Measurements from ENCODE around the gene C1QTNF2. TPM values are rescaled to one million over a fixed set of nuclear protein-coding genes. Genes with fewer than 3 reads are reported as not detected.

The C1QTNF2 gene
- total RNA-seq, 2 experiments from 2014 or later = not detected

GRCh38 chr5:160356550-160357347 lies 13.7 kb downstream of the C1QTNF2 start:
- intact Hi-C loops (cut with micrococcal nuclease) = no loop called here
- Mint-ChIP-seq H3K27me3 (no peaks in the 10 kb centered on the region), H3K4me3 (no peak overlapping the region), H3K4me1 (ENCODE audit: low read depth) (no peaks in the 10 kb centered on the region), H3K9me3 (no peaks in the 10 kb centered on the region), H3K27ac (no peak overlapping the region), H3K36me3 (ENCODE audit: low read depth) (no peaks in the 10 kb centered on the region)
- TF ChIP-seq CTCF (IDR thresholded peaks at IDR 0.05) = no peak
- ATAC-seq (no peak), DNase-seq (no peak)
- CTCF ChIA-PET = interaction anchor here (1.3 kb wide), 1 partner anchor 20 kb away, joined by 3 read pairs; no protein-coding TSS in a partner anchor
- POLR2A ChIA-PET = no interaction called here

DNA sequence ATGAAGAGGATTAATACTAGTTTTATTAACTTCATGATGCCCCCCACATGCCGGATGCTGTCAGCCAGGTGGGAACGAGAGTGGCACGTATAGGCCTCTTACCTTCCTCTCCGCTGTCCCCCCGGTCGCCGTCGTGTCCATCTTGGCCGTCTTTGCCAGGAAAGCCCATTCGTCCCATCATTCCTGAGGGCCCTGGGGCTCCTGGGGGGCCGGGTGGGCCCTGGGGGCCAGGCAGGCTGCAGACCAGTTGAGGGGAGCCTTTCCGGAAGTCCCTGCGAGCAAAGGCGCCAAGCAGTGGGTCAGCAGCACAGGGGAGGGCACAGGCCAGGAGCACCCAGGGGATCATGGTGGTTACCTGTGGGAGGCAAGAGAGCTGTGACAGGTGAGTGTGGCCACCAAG lies 15.8 kb downstream of the C1QTNF2 start:
- DNase-seq (no peak), ATAC-seq (no peak)
- H3K4me3 Mint-ChIP-seq = no peak overlapping the region
- intact Hi-C loops (cut with micrococcal nuclease) = no loop called here
- H3K27ac Mint-ChIP-seq = no peak overlapping the region
- ChIA-PET POLR2A (no interaction called here), CTCF (no interaction called here)
- H3K9me3 Mint-ChIP-seq = no peaks in the 10 kb centered on the region
- no peaks in the 10 kb centered on the region for H3K4me1 Mint-ChIP-seq (ENCODE audit: low read depth)
- TF ChIP-seq CTCF (IDR thresholded peaks at IDR 0.05) = no peak
- no peaks in the 10 kb centered on the region for H3K27me3 Mint-ChIP-seq
- no peaks in the 10 kb centered on the region for H3K36me3 Mint-ChIP-seq (ENCODE audit: low read depth)

- ATAC-seq (no peak), DNase-seq (no peak)
- Mint-ChIP-seq H3K36me3 (ENCODE audit: low read depth) (no peaks in the 10 kb centered on the region), H3K4me1 (ENCODE audit: low read depth) (no peaks in the 10 kb centered on the region), H3K27ac (no peak overlapping the region), H3K4me3 (no peak overlapping the region), H3K9me3 (no peaks in the 10 kb centered on the region), H3K27me3 (no peaks in the 10 kb centered on the region)
- ChIA-PET POLR2A (no interaction called here), CTCF (no interaction called here)
- no peak for TF ChIP-seq CTCF (IDR thresholded peaks at IDR 0.05)
- intact Hi-C loops (cut with micrococcal nuclease) = no loop called here
Measured at GRCh38 chr5:160353379-160353778, 17.0 kb downstream of the C1QTNF2 start.

GRCh38 chr5:160352308-160352707 lies 18.1 kb downstream of the C1QTNF2 start:
- intact Hi-C loops (cut with micrococcal nuclease) = no loop called here
- no peaks in the 10 kb centered on the region for H3K9me3 Mint-ChIP-seq

More at GRCh38 chr5:160352308-160352707, 18.1 kb downstream of the C1QTNF2 start:
- H3K27me3 Mint-ChIP-seq = no peaks in the 10 kb centered on the region
- H3K36me3 Mint-ChIP-seq (ENCODE audit: low read depth) = no peaks in the 10 kb centered on the region
- no peak for TF ChIP-seq CTCF (IDR thresholded peaks at IDR 0.05)
- ChIA-PET CTCF (interaction anchor here (1.1 to 1.6 kb wide), 4 partner anchors 9 to 330 kb away, joined by 3 to 10 read pairs (median 4); no protein-coding TSS in a partner anchor), POLR2A (no interaction called here)
- H3K27ac Mint-ChIP-seq = no peak overlapping the region
- H3K4me3 Mint-ChIP-seq = no peak overlapping the region
- ATAC-seq (no peak), DNase-seq (no peak)
- H3K4me1 Mint-ChIP-seq (ENCODE audit: low read depth) = no peaks in the 10 kb centered on the region
